Measurements from ENCODE around the gene JARID2.

The JARID2 gene

DNA sequence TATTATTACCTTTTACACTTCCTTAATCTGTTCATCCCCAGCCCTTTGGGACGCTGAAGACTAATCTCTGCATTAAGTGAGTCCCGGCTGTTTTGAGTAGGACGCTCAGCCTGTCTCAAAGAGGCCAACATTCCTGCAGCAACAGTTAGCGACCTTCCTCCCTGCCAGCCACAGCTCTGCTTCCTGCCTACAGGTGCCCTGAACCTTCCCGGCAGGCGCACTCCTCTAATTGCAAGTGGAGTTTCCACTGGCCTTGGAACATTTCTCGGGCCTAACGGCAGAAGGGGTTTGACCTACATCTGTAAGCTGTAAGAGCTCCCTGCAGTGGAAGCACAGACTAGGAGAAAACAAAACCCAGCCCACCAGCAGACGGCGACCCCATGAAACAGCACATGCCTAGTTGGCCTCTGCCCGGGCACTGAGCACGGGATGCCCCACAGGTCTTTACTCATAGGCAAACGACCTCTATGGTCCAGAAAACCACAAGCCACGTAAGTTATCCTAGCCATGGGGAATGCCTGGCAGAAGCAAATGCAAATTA, 279.1 kb downstream of the JARID2 start:
- Histone ChIP-seq H2BK5ac (ENCODE audit: low read depth, low read length, poor library complexity, severe bottlenecking) (no peak overlapping the region), H3K27me3 (ENCODE audit: control insufficient read depth in 1 of 2, insufficient read depth in 1 of 2, low read length in 2 of 2) (no peaks in the 10 kb centered on the region), H4K91ac (ENCODE audit: low read length) (no peak overlapping the region), H2BK120ac (ENCODE audit: low read depth, low read length) (no peak overlapping the region), H4K8ac (ENCODE audit: low read length) (no peak overlapping the region), H2BK12ac (ENCODE audit: low read length in 2 of 2) (no peak overlapping the region), H3K9me3 (ENCODE audit: control insufficient read depth, low read length) (peaks cover 10% of the 10 kb centered on the region), H3K27ac (ENCODE audit: low read length, poor library complexity, severe bottlenecking) (no peak overlapping the region), H3K9ac (ENCODE audit: low read length) (no peak overlapping the region), H3K4me3 (ENCODE audit: insufficient read depth in 1 of 2, low read depth in 1 of 2, low read length in 2 of 2) (no peak overlapping the region), H2BK15ac (ENCODE audit: low read depth, poor library complexity, severe bottlenecking) (no peak overlapping the region), H2AFZ (ENCODE audit: low read depth, low read length) (no peak overlapping the region), H3K36me3 (ENCODE audit: control insufficient read depth in 1 of 2, insufficient read depth in 2 of 2, low read depth in 1 of 2, low read length in 2 of 2) (peaks cover 40 to 79% of the 10 kb centered on the region in 2 experiments), H3K18ac (ENCODE audit: low read depth in 1 of 2, low read length in 2 of 2) (no peak overlapping the region), H3K4me1 (ENCODE audit: control insufficient read depth, insufficient read depth, low read depth, low read length) (peaks cover 21% of the 10 kb centered on the region), H3K23ac (ENCODE audit: low read length in 2 of 2) (no peak overlapping the region), H3K4me2 (ENCODE audit: low read length, poor library complexity, severe bottlenecking) (no peak overlapping the region), H3K4ac (ENCODE audit: low read depth in 1 of 2, low read length in 2 of 2) (no peak overlapping the region), H3K79me1 (replicated peaks; ENCODE audit: low read length, poor library complexity, severe bottlenecking) (peaks cover 26% of the 10 kb centered on the region), H2AK5ac (ENCODE audit: low read length, severe bottlenecking) (peak overlapping the region; percentile 53), H3K14ac (ENCODE audit: low read length in 2 of 2) (no peak overlapping the region)
- 98% methylated on average over 14 of the region's 14 CpGs for WGBS
- no peak for DNase-seq

DNA sequence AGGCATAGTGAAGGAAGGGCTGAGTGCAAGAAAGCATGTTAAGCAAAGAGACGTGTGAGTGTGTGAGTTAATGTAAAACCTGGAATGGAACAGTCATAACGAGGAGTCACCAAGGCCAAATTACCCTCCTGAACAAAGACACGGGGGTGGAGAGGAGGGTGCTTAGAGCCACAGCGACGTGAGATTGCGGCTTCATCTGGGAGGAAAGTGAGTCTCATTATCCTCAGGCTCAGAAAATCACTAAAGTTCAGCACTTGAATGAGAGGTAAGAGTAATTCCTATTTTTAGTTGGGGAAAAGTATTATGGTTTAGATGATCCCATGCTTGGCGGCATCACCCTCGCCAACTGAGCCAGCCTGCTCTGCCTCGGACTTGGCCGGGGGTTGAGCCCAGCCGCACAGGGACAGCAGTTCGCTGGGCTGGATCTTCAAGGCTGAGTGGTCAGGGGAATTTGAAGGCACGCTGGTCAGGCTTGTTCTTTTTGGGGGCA, 280.4 kb downstream of the JARID2 start:
- no peak overlapping the region for H4K8ac ChIP-seq (ENCODE audit: low read length)
- peak overlapping the region; percentile 19 for H3K4me2 ChIP-seq (ENCODE audit: low read length, poor library complexity, severe bottlenecking)
- H3K9me3 ChIP-seq (ENCODE audit: control insufficient read depth, low read length) = peaks cover 10% of the 10 kb centered on the region
- H2BK15ac ChIP-seq (ENCODE audit: low read depth, poor library complexity, severe bottlenecking) = peak overlapping the region; percentile 33
- no peak overlapping the region for H2BK120ac ChIP-seq (ENCODE audit: low read depth, low read length)
- peak overlapping the region; percentile 77 for H3K27ac ChIP-seq (ENCODE audit: low read length, poor library complexity, severe bottlenecking)
- H3K4me3 ChIP-seq (ENCODE audit: insufficient read depth in 1 of 2, low read depth in 1 of 2, low read length in 2 of 2) = no peak overlapping the region
- H2AK5ac ChIP-seq (ENCODE audit: low read length, severe bottlenecking) = no peak overlapping the region
- H2BK12ac ChIP-seq (ENCODE audit: low read length in 2 of 2) = no peak overlapping the region
- H2BK5ac ChIP-seq (ENCODE audit: low read depth, low read length, poor library complexity, severe bottlenecking) = no peak overlapping the region
- H3K79me1 ChIP-seq (replicated peaks; ENCODE audit: low read length, poor library complexity, severe bottlenecking) = peaks cover 25% of the 10 kb centered on the region
- peak overlapping the region; percentile 37 for H4K91ac ChIP-seq (ENCODE audit: low read length)
- no peak overlapping the region for H3K23ac ChIP-seq (ENCODE audit: low read length in 2 of 2)
- H3K4ac ChIP-seq (ENCODE audit: low read depth in 1 of 2, low read length in 2 of 2) = no peak overlapping the region
- DNase-seq = no peak
- H3K4me1 ChIP-seq (ENCODE audit: control insufficient read depth, insufficient read depth, low read depth, low read length) = peaks cover 21% of the 10 kb centered on the region
- no peak overlapping the region for H3K9ac ChIP-seq (ENCODE audit: low read length)
- no peak overlapping the region for H2AFZ ChIP-seq (ENCODE audit: low read depth, low read length)
- H3K27me3 ChIP-seq (ENCODE audit: control insufficient read depth in 1 of 2, insufficient read depth in 1 of 2, low read length in 2 of 2) = no peaks in the 10 kb centered on the region
- H3K14ac ChIP-seq (ENCODE audit: low read length in 2 of 2) = no peak overlapping the region
- H3K18ac ChIP-seq (ENCODE audit: low read depth in 1 of 2, low read length in 2 of 2) = no peak overlapping the region
- H3K36me3 ChIP-seq (ENCODE audit: control insufficient read depth in 1 of 2, insufficient read depth in 2 of 2, low read depth in 1 of 2, low read length in 2 of 2) = peaks cover 44 to 78% of the 10 kb centered on the region in 2 experiments
- WGBS = 95% methylated on average over 13 of the region's 13 CpGs

DNA sequence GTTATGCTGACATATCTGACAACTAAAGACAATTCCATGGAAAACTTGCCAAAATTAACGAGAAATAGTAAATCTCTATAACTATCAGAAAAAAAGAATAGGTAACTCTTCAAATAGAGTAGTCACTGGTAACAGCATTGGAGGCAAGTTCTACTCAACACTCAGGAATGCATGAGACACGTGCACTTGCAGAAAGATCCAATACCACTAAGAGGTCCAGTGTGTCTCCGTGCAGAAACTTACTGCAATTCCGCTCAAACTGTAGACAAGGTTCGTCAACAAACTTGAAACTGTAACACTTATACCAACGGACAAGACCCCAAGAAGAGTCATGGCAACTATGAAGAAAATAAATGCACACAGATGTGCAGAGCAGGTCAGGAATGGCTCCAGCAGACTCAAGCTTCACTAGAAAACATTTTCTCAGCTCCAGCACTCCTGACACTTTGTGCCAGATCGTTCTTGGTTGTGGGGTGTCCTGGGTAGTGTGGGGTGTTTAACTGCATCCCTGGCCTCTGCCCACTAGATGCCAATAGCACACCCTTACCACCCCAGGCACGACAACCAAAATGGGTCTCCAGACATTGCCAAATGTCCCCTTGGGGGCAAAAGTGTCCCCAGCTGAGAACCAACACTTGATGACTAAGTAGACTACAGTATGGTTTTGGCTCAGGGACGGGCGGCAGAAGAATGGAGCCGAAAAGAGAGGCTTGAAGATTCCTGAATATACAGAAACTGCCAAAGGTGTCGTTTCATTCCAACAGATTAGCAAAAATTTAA, 282.2 kb downstream of the JARID2 start:
- H3K27ac ChIP-seq (ENCODE audit: low read length, poor library complexity, severe bottlenecking) = no peak overlapping the region
- H2BK120ac ChIP-seq (ENCODE audit: low read depth, low read length) = no peak overlapping the region
- no peak overlapping the region for H2BK15ac ChIP-seq (ENCODE audit: low read depth, poor library complexity, severe bottlenecking)
- H3K9me3 ChIP-seq (ENCODE audit: control insufficient read depth, low read length) = peaks cover 10% of the 10 kb centered on the region
- H3K79me1 ChIP-seq (replicated peaks; ENCODE audit: low read length, poor library complexity, severe bottlenecking) = peaks cover 26% of the 10 kb centered on the region
- H3K9ac ChIP-seq (ENCODE audit: low read length) = no peak overlapping the region
- H3K4ac ChIP-seq (ENCODE audit: low read depth in 1 of 2, low read length in 2 of 2) = no peak overlapping the region
- H3K27me3 ChIP-seq (ENCODE audit: control insufficient read depth in 1 of 2, insufficient read depth in 1 of 2, low read length in 2 of 2) = no peaks in the 10 kb centered on the region
- no peak overlapping the region for H4K8ac ChIP-seq (ENCODE audit: low read length)
- no peak overlapping the region for H3K14ac ChIP-seq (ENCODE audit: low read length in 2 of 2)
- H4K91ac ChIP-seq (ENCODE audit: low read length) = no peak overlapping the region
- H3K23ac ChIP-seq (ENCODE audit: low read length in 2 of 2) = no peak overlapping the region
- H3K4me2 ChIP-seq (ENCODE audit: low read length, poor library complexity, severe bottlenecking) = no peak overlapping the region
- H3K4me1 ChIP-seq (ENCODE audit: control insufficient read depth, insufficient read depth, low read depth, low read length) = peaks cover 12% of the 10 kb centered on the region
- H3K4me3 ChIP-seq (ENCODE audit: insufficient read depth in 1 of 2, low read depth in 1 of 2, low read length in 2 of 2) = no peak overlapping the region
- DNase-seq = no peak
- peaks cover 43 to 68% of the 10 kb centered on the region in 2 experiments for H3K36me3 ChIP-seq (ENCODE audit: control insufficient read depth in 1 of 2, insufficient read depth in 2 of 2, low read depth in 1 of 2, low read length in 2 of 2)
- no peak overlapping the region for H2BK5ac ChIP-seq (ENCODE audit: low read depth, low read length, poor library complexity, severe bottlenecking)
- H2AFZ ChIP-seq (ENCODE audit: low read depth, low read length) = no peak overlapping the region
- no peak overlapping the region for H3K18ac ChIP-seq (ENCODE audit: low read depth in 1 of 2, low read length in 2 of 2)
- 88% methylated on average over 11 of the region's 12 CpGs for WGBS
- no peak overlapping the region for H2BK12ac ChIP-seq (ENCODE audit: low read length in 2 of 2)
- no peak overlapping the region for H2AK5ac ChIP-seq (ENCODE audit: low read length, severe bottlenecking)

DNA sequence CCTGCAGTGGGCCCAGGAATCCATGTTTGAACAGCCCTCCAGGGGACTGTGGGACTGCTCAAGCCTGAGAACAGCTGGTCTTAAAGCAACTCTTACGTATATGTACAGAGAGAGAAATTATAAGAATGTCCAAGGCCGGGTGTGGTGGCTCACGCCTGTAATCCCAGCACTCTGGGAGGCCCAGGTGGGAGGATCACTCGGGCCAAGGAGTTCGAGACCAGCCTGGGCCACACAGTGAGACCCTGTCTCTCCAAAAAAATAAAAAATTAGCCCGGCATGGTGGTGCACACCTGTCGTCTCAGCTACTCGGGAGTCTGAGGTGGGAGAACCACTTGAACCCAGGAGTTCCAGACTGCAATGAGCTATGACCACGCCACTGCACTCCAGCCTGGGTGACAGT, 283.0 kb downstream of the JARID2 start:
- H3K4me1 ChIP-seq (ENCODE audit: control insufficient read depth, insufficient read depth, low read depth, low read length) = peaks cover 11% of the 10 kb centered on the region
- H4K8ac ChIP-seq (ENCODE audit: low read length) = no peak overlapping the region
- no peak overlapping the region for H2BK12ac ChIP-seq (ENCODE audit: low read length in 2 of 2)
- no peak overlapping the region for H3K18ac ChIP-seq (ENCODE audit: low read depth in 1 of 2, low read length in 2 of 2)
- no peak overlapping the region for H2BK5ac ChIP-seq (ENCODE audit: low read depth, low read length, poor library complexity, severe bottlenecking)
- no peak overlapping the region for H2BK15ac ChIP-seq (ENCODE audit: low read depth, poor library complexity, severe bottlenecking)
- no peak overlapping the region for H3K9ac ChIP-seq (ENCODE audit: low read length)
- H3K27ac ChIP-seq (ENCODE audit: low read length, poor library complexity, severe bottlenecking) = no peak overlapping the region
- WGBS = 99% methylated on average over 9 of the region's 9 CpGs
- H2BK120ac ChIP-seq (ENCODE audit: low read depth, low read length) = no peak overlapping the region
- H3K4me3 ChIP-seq (ENCODE audit: insufficient read depth in 1 of 2, low read depth in 1 of 2, low read length in 2 of 2) = no peak overlapping the region
- no peak overlapping the region for H3K14ac ChIP-seq (ENCODE audit: low read length in 2 of 2)
- H3K27me3 ChIP-seq (ENCODE audit: control insufficient read depth in 1 of 2, insufficient read depth in 1 of 2, low read length in 2 of 2) = no peaks in the 10 kb centered on the region
- peaks cover 40 to 59% of the 10 kb centered on the region in 2 experiments for H3K36me3 ChIP-seq (ENCODE audit: control insufficient read depth in 1 of 2, insufficient read depth in 2 of 2, low read depth in 1 of 2, low read length in 2 of 2)
- H2AFZ ChIP-seq (ENCODE audit: low read depth, low read length) = no peak overlapping the region
- H3K4ac ChIP-seq (ENCODE audit: low read depth in 1 of 2, low read length in 2 of 2) = no peak overlapping the region
- no peak overlapping the region for H3K4me2 ChIP-seq (ENCODE audit: low read length, poor library complexity, severe bottlenecking)
- DNase-seq = no peak
- no peak overlapping the region for H3K23ac ChIP-seq (ENCODE audit: low read length in 2 of 2)
- no peak overlapping the region for H4K91ac ChIP-seq (ENCODE audit: low read length)
- H3K79me1 ChIP-seq (replicated peaks; ENCODE audit: low read length, poor library complexity, severe bottlenecking) = peaks cover 29% of the 10 kb centered on the region
- peak overlapping the region; percentile 28 for H2AK5ac ChIP-seq (ENCODE audit: low read length, severe bottlenecking)
- H3K9me3 ChIP-seq (ENCODE audit: control insufficient read depth, low read length) = peaks cover 10% of the 10 kb centered on the region

All from mesenchymal stem cell (in vitro differentiated cells and primary cell).